ENCODE data around the gene FGFR2.
"Not testable (repeated sequence)": the region's sequence is repeated elsewhere in the genome, so short reads cannot be mapped to it uniquely, and the experiment has no call there.

Gene FGFR2

DNA sequence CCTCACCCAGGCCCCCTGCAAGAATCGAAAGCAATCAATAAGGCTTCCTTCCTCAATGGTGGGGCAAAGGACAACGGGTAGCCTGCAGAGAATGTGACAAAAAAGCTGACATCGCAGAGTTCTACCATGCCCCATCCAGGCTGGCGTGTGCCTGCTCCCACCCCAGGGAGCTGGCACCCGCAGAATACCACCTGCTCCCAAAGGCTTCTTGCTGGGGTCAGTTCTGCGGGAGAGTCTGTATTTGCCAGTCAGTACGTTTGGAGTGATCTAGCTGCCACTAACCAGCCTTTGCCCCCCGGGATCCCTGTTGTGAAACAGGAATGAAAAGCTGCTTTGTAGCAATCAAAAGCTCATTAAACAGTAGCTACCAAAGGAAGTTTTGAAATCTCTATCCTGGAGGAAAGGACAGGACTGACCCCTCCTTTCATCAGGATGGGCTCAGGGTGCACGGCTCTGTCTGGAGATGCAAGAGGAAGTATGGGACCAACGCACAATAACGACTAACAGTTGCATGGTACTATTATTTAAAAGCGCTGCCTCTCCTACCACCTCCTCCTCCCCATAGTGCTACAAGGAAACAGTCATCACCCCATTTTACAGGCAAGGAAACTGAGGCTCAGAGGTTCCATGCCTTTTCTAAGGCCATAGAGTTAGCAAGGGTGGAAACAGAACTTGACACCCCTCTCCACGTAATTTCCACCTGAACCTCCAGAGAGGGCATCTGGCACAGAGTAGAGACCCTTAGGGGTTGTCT is 67.0 kb downstream of the FGFR2 start:
- Mint-ChIP-seq H3K36me3 (ENCODE audit: insufficient read depth) (no peaks in the 10 kb centered on the region), H3K27ac (ENCODE audit: low read depth) (no peak overlapping the region), H3K9me3 (no peaks in the 10 kb centered on the region), H3K4me1 (peaks cover 5% of the 10 kb centered on the region), H3K27me3 (no peaks in the 10 kb centered on the region), H3K4me3 (no peak overlapping the region)
- DNase-seq (ENCODE audit: low spot score in 2 of 2) (no peak), ATAC-seq (replicated peaks; ENCODE audit: extremely low read depth, poor library complexity, severe bottlenecking) (no peak)

DNA sequence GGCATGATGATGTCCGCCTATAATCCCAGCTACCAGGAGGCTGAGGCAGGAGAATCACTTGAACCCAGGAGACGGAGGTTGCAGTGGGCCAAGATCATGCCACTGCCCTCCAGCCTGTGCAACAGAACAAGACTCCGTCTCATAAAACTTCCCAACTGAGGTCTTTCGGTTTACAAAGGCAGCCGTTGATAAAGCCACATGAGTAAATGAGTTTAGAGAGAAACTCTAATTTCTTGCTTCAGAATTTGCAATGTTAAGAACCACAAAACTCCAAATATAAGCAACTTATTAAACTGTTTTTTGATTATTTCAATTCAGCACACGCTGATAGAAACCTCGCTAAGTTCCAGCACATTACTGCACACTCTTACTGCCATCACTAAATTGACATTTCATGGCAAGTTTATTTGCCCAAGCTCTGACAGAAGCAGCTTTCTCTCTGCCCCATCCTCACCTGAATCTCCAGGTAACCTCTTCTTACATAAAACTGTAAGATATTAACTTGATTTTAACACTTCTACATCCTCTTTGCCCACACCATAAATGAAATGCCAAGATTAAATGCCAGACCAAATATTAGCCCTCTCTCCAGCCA is 67.7 kb downstream of the FGFR2 start:
- ATAC-seq (replicated peaks; ENCODE audit: extremely low read depth, poor library complexity, severe bottlenecking) (no peak), DNase-seq (ENCODE audit: low spot score in 2 of 2) (no peak)
- no peak overlapping the region for H3K4me3 Mint-ChIP-seq
- H3K27me3 Mint-ChIP-seq = no peaks in the 10 kb centered on the region
- no peaks in the 10 kb centered on the region for H3K9me3 Mint-ChIP-seq
- H3K36me3 Mint-ChIP-seq (ENCODE audit: insufficient read depth) = no peaks in the 10 kb centered on the region
- H3K27ac Mint-ChIP-seq (ENCODE audit: low read depth) = no peak overlapping the region
- H3K4me1 Mint-ChIP-seq = peaks cover 5% of the 10 kb centered on the region

DNA sequence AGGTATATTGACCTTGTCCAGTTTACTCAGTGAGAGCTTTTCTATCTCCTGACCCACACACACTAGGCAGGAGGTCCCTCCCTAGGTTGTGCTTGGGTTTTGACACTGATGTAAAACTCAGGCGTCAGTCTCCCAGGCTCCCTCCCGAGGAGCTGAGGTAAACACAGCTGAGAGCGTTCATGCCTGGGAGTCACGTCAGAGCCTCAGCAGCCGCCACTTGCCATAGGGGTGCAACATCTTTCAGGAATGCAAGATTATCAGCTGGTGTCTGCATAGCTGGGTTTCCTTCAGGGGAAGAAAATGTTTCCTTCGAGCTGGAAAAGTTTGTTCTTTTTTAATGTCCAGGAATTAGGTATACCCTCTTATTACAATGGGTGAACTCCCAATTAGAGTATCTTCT is 70.6 kb downstream of the FGFR2 start:
- no peaks in the 10 kb centered on the region for H3K9me3 Mint-ChIP-seq
- no peak overlapping the region for H3K27ac Mint-ChIP-seq (ENCODE audit: low read depth)
- peaks cover 14% of the 10 kb centered on the region for H3K4me1 Mint-ChIP-seq
- H3K4me3 Mint-ChIP-seq = no peak overlapping the region
- no peak for DNase-seq (ENCODE audit: low spot score in 2 of 2)
- peaks cover 1% of the 10 kb centered on the region for H3K36me3 Mint-ChIP-seq (ENCODE audit: insufficient read depth)
- ATAC-seq (replicated peaks; ENCODE audit: extremely low read depth, poor library complexity, severe bottlenecking) = no peak
- H3K27me3 Mint-ChIP-seq = no peaks in the 10 kb centered on the region

DNA sequence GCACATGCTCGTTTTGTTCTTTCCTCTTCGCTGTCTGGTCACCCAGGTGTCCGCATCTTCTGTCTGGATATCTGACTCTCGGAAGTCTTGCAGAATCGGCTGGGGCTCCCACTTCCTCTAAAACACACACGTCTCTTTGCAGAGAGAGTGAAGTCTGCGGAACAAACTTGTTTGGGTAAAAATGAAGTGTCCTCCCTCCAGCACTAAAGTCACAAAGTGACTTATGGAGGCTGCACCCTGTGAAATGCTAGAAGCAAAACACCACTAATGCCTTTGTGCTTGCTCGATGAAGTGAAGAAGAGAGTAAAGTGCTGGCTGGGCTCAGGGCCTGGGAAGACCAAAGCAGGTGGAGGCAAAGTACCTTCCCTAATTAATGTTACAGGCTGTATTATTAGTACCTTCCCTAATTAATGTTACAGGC is 71.4 kb downstream of the FGFR2 start:
- H3K36me3 Mint-ChIP-seq (ENCODE audit: insufficient read depth) = peaks cover 1% of the 10 kb centered on the region
- DNase-seq (ENCODE audit: low spot score in 2 of 2) (no peak), ATAC-seq (replicated peaks; ENCODE audit: extremely low read depth, poor library complexity, severe bottlenecking) (no peak)
- no peaks in the 10 kb centered on the region for H3K9me3 Mint-ChIP-seq
- H3K4me1 Mint-ChIP-seq = peaks cover 14% of the 10 kb centered on the region
- no peak overlapping the region for H3K4me3 Mint-ChIP-seq
- H3K27me3 Mint-ChIP-seq = no peaks in the 10 kb centered on the region
- H3K27ac Mint-ChIP-seq (ENCODE audit: low read depth) = peak overlapping the region; percentile 18

DNA sequence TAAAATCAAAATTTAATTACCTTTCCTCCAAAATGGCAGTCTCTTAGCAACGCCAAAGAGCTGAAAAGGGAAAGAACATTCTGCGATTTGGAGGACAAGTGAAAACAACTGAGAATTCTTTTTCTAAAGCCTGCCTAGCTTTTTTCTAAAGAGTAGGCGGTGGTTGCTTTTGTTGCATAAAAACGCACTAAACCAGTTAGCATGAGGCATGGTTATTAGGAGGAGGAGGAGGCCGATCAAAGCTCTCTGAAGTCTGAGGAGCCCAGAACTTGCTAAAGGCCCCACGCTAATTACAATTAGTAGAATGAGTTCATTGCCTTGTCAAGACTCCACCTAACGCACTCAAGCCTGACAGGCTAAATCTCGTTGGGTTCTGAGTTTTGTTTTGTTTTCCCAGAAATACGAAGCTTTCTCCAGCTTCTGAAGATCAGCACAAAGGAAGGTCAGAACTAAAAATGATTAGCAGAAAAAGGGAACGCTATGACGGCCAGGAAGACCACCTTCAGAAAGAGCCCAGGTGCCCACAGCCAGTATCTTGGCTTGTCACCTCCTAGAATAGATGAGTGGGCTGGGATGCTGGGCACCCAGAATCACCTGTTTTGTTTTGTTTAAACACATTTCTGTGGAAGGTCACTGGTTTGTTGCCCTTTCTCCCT is 72.0 kb downstream of the FGFR2 start:
- Mint-ChIP-seq H3K27ac (ENCODE audit: low read depth) (peak overlapping the region; percentile 18), H3K27me3 (no peaks in the 10 kb centered on the region), H3K9me3 (no peaks in the 10 kb centered on the region), H3K36me3 (ENCODE audit: insufficient read depth) (peaks cover 1% of the 10 kb centered on the region), H3K4me3 (no peak overlapping the region), H3K4me1 (peaks cover 14% of the 10 kb centered on the region)
- DNase-seq (ENCODE audit: low spot score in 2 of 2) (no peak), ATAC-seq (replicated peaks; ENCODE audit: extremely low read depth, poor library complexity, severe bottlenecking) (no peak)

DNA sequence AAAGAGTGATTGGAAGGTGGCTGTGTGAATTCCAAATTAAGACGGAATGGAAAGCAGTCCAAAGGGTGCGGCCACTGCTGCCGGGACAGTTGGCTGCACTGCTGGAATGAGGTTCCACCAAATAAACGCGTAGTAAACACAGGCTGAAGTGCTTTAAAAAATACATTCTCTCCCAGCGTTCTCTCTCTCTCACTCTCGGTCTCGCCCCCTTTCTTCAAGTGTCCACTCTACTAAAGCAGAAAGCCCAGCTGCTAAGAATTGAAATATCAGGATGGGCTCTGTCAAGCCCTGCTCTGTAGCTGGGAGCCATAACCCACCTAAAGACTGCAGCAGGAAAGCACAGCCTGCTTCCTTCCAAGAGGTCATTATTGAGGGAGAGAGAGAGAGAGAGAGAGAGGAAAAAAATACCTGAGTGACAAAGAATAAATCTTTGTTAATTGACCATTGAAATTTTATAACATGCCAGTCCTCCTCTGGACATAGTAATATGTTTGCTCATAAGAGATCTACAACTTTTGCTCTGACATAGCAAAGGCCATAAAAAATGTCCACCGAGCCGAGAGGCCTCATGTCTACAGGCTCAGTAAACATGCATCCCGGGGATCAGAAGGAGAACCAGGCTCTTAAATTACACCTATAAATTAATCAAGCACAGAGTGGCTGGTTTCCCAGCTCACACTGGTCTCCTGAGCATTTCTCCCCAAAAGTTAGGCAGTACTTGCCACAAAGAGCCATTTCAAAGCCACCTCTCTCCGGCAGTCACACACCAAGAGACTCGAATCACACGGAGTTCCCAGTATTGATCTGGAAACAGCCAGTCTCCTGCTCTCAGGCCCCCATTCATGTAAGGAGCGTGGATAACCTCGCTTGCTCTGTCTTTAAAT is 72.8 kb downstream of the FGFR2 start:
- Mint-ChIP-seq H3K9me3 (no peaks in the 10 kb centered on the region), H3K4me3 (no peak overlapping the region), H3K27me3 (no peaks in the 10 kb centered on the region), H3K36me3 (ENCODE audit: insufficient read depth) (peaks cover 1% of the 10 kb centered on the region), H3K27ac (ENCODE audit: low read depth) (no peak overlapping the region), H3K4me1 (peaks cover 14% of the 10 kb centered on the region)
- no peak for ATAC-seq (replicated peaks; ENCODE audit: extremely low read depth, poor library complexity, severe bottlenecking)
- DNase-seq (ENCODE audit: low spot score in 2 of 2) = no peak

DNA sequence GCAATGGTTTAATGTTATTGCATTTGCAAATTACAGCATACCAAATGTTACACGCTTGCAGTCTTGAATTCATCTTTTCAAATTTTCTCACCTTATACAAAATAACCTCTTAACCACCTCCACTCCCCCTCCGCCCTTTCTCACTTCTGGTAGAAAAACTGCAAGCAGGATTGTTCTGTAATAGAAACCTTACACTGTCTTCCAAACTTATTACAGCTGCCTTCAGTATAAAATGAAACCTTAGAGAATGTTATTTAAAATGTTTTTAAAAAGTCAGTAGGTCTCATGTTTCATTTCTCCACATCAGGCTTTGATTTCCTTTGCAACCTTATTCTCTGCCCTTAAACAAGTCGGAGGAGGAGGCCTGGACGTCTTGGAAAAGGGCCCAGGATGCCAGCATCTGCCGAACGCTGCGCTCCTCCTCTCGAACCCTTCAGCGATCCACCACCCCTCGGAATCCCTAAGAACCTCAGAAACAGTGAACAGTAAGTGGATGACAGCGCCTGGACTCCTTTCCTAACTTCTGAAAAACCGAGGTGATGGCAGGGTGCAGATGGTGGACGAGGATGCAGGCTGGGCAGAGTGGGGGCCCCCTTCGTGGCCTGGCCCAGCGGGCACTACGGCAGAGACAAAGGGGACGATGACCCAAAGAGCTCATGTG is 74.0 kb downstream of the FGFR2 start:
- Mint-ChIP-seq H3K27ac (ENCODE audit: low read depth) (peak overlapping the region; percentile 53), H3K36me3 (ENCODE audit: insufficient read depth) (peaks cover 1% of the 10 kb centered on the region), H3K27me3 (no peaks in the 10 kb centered on the region), H3K4me1 (peaks cover 9% of the 10 kb centered on the region), H3K4me3 (peak overlapping the region; percentile 23), H3K9me3 (no peaks in the 10 kb centered on the region)
- DNase-seq (ENCODE audit: low spot score in 2 of 2) (no peak), ATAC-seq (replicated peaks; ENCODE audit: extremely low read depth, poor library complexity, severe bottlenecking) (peak; percentile 28)

DNA sequence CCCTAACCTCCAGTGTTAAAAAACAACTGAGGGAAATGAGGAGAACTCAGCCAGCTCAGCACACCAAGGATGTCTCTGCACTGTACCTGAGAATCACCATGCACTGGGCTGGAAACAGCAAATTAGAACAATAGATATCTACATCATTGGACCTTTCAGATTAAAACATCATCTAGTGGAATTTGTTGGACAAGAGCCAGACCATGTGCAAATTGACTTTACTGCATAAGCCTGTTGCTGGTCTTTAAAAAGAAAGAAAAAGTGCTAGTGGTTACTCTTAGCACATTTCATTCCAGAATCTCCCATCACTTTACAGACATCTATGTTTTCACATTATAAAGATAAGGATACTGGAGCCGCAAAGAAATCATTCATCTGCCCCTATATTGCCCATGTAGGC is 75.4 kb downstream of the FGFR2 start:
- Mint-ChIP-seq H3K4me1 (peaks cover 9% of the 10 kb centered on the region), H3K27me3 (no peaks in the 10 kb centered on the region), H3K36me3 (ENCODE audit: insufficient read depth) (peaks cover 1% of the 10 kb centered on the region), H3K27ac (ENCODE audit: low read depth) (no peak overlapping the region), H3K4me3 (no peak overlapping the region), H3K9me3 (no peaks in the 10 kb centered on the region)
- DNase-seq (ENCODE audit: low spot score in 2 of 2) (no peak), ATAC-seq (replicated peaks; ENCODE audit: extremely low read depth, poor library complexity, severe bottlenecking) (no peak)

DNA sequence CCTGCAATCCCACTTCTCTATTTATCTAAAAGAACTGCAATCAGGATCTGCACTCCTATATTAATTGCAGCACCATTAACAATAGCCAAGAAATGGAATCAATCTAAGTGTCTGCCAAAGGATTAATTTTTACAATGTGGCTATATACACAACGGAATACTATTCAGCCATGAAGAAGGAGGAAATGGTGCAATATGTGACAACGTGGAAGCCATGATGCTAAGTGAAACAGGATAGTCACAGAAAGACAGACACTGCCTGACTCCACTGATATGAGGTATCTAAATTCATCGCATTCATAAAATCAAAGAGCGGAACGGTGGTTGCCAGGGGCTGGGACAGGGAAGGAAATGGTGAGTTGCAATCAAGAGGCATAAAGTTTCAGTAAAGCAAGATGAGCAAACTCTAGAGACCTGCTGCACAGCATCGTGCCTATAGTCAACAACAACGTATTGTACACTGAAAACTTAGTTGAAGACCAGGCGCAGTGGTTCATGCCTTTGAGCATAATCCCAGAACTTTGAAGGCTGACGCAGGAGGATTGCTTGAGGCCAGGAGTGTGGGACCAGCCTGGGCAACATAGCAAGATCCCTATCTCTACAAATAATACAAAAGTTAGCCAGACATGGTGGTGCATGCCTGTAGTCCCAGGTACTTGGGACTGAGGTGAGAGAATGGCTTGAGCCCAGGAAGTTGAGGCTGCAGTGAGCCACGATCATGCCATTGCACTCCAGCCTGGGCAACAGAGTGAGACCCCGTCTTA is 76.3 kb downstream of the FGFR2 start:
- DNase-seq (ENCODE audit: low spot score in 2 of 2) (no peak), ATAC-seq (replicated peaks; ENCODE audit: extremely low read depth, poor library complexity, severe bottlenecking) (no peak)
- Mint-ChIP-seq H3K27me3 (no peaks in the 10 kb centered on the region), H3K9me3 (no peaks in the 10 kb centered on the region), H3K36me3 (ENCODE audit: insufficient read depth) (peaks cover 1% of the 10 kb centered on the region), H3K4me1 (peaks cover 9% of the 10 kb centered on the region), H3K4me3 (no peak overlapping the region), H3K27ac (ENCODE audit: low read depth) (no peak overlapping the region)

DNA sequence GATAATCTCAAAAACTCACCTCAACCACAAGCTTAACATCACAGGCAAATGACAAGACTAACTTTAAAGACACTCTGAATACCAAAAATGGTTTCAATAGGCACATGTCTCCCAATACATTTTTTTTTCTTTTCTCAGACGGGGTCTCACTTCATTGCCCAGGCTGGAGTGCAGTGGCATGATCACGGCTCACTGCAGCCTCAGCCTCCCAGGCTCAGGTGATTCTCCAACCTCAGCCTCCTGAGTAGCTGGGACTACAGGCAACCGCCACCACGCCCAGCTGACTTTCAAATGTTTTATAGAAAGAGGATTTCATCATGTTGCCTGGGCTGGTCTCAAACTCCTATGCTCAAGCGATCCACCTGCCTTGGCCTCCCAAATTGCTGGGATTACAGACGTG is 77.7 kb downstream of the FGFR2 start:
- not testable (repeated sequence) for H3K9me3 Mint-ChIP-seq; ATAC-seq (replicated peaks; ENCODE audit: extremely low read depth, poor library complexity, severe bottlenecking); H3K27ac Mint-ChIP-seq (ENCODE audit: low read depth); H3K36me3 Mint-ChIP-seq (ENCODE audit: insufficient read depth); H3K4me3 Mint-ChIP-seq; H3K27me3 Mint-ChIP-seq; H3K4me1 Mint-ChIP-seq; DNase-seq (ENCODE audit: low spot score in 2 of 2)

DNA sequence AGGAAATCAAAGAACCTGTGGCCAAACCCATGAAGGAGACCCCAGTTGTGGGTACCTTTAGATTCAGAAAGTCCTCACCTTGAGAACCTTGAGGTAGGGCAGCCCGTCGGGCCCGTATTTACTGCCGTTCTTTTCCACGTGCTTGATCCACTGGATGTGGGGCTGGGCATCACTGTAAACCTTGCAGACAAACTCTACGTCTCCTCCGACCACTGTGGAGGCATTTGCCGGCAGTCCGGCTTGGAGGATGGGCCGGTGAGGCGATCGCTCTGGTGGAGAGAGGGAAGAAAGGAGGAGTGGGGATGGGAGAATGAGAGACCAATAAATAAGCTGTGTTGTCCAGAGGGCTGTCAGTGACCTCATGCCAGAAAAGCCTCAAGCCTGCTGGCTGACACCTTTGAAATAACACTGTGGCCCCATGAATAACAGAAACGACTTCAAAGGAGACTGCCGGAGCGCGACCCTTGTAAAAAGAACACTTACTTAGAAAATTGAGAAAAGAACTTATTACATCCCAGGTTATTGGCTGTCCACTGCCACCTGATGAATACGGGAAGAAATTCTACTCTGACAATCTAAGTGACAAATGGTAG is 78.2 kb downstream of the FGFR2 start:
- Mint-ChIP-seq H3K36me3 (ENCODE audit: insufficient read depth) (no peaks in the 10 kb centered on the region), H3K4me1 (peaks cover 9% of the 10 kb centered on the region), H3K4me3 (no peak overlapping the region), H3K27ac (ENCODE audit: low read depth) (no peak overlapping the region), H3K9me3 (no peaks in the 10 kb centered on the region), H3K27me3 (no peaks in the 10 kb centered on the region)
- ATAC-seq (replicated peaks; ENCODE audit: extremely low read depth, poor library complexity, severe bottlenecking) (no peak), DNase-seq (ENCODE audit: low spot score in 2 of 2) (no peak)

Data from central memory CD8-positive, alpha-beta T cell (primary cell).